Activated CD4-positive, alpha-beta T cell treated with anti-CD3 and anti-CD28 coated beads, Interleukin-2, amount 50 U/mL, for 24 hours (primary cell): Measurements from ENCODE around the gene CXCR5.
A peak's percentile ranks its signal among the peaks of the same experiment; 100 is the strongest.

Experiments
- DNase-seq, 2 donors: peaks; one replicate each; pipeline ENCODE4 v3.0.0-alpha.2; 2020; ENCODE audit warnings: low read depth in 1 of 2, low spot score in 1 of 2

CXCR5 gene

DNA sequence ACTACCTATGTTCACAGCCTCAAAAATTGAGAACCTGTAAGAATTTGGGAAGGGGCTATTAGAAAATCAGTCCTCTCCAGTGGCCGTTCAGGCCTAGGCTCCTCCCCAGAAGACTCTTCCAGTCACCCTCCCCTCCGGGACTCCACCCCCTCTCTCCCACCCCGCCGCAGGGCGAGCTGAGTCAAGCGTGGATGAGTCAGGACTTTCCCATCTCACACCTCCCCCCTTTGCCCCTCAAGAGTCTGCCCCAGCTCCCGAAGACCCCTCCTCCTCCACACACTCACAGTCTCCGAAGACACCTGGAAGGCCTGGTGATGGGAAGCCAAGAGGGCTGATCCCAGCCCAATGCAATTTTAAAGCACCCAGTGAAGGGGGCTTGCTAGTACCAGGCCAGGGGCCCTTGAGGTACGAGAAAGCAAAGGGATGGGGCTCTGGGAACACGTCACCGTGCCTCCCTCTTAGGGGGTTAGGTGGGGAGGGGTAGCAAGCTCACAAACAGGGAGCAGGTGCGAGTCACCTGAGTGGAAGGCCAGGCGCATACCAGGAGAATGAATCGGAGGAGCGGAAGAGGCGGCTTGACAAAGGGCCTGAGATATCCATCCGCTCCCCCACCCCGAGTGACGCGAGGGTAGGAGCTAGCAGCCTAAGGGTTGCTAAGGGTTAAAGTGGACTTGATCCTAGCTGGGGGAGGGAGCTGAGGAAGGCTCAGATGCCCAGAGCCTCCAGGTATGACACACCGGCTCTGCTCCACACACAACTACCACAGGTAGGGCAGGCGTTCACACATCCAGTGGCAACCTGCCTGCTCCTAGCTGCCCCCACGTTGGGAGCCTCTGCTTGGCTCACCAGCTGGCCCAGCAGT is 28.4 kb downstream of the CXCR5 start:
- peak in 1 of 2 donors; percentile 79 for DNase-seq

DNA sequence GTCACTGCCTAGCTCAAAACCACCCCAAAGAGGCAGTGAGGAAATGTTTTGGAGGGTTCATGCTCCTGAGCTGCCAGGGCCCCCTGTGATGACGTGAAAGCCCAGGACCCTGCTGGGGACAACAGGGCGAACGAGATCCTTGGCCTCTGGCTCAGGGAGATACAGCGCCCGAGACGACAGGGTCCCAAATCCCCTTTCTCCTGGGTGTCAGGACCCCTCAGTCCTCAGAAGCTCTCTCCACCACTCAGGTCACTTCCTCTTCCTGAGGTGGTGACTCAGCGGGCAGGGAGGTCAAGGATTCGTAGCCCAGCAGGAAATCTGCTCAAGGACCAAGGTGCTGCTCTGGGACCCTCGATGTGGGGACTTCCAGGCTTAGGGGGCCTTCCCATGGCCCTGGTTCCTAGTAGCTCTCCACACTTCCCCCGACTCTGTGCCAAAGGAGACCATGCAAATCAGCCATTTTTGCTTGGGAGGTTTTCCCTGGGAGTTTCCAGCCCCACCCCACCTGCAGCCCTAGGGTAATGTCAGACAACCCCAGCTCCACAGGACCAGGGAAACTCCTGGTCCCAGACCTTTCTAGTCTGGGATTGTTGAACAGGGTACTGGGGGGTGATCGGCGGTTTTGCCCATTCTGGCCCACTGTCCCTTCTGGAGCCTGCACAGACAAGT is 29.2 kb downstream of the CXCR5 start:
- no peak for DNase-seq

DNA sequence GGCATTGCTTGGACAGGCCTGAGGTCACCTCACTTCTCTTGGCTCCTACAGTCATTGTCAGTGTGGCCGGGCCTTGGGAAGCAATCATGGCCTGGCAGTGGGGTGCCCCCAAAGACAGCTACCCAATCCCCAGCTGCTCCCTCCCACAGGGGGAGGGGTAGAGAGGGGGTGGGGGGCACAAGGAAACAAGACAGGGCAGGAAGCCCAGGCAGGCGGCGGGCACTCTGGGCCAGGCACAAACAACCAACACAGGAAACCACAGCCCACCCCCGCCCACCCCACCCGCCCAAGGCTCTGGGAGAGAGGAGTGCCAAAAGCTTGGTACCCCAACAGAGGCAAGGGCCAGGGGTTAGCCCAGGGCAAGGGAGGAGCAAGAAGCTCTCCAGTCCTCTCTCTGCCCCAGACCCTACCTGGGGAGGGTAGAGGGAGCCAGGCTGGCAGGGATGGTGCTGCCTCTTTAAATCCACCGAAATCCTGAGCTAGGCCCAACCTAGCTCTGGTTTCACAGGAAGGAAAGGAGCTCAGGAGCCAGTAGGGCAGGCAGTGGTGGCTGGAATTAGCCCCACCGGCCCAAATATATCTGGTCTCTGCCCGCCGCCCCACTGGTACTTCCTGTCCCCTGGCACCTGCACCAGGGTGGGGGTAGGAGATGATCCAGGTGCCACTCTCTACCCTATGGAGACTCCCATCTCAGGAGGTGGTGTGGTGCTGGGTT is 29.9 kb downstream of the CXCR5 start:
- no peak for DNase-seq

DNA sequence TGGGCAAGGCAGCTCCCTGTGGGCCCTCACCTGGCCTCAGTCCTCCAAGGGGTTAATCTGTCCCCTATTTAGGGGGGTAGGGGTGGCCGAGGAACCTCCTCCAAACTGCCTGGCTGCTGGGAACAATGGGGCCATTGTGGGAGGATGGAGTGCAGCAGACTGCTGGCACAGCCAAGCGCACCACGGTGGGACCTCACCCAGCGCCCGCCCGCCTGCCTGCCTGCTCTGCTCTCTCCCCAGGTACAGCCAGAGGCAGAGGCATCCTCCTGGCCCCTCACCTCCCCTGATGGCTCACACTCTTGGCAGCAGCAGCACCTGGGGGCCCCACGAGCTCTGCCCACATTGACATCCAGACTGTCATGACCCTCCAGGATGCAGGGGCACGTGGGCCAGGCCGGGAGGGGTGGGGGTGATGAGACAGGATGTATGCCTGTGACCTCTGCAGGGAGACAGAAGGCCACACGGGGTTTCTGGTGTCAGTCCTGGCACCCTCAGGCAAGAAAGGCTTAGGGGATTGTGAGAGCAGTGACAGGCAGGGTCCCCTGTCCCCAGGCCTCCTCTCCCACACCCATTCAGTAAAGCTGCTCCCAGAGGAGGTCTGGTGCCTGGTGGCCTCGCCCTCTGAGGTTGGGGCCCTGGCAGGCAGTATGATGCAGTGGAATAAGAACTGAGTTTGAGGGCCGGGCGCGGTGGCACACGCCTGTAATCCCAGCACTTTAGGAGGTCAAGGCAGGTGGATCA is 30.7 kb downstream of the CXCR5 start:
- peak in 1 of 2 donors; percentile 43 for DNase-seq

DNA sequence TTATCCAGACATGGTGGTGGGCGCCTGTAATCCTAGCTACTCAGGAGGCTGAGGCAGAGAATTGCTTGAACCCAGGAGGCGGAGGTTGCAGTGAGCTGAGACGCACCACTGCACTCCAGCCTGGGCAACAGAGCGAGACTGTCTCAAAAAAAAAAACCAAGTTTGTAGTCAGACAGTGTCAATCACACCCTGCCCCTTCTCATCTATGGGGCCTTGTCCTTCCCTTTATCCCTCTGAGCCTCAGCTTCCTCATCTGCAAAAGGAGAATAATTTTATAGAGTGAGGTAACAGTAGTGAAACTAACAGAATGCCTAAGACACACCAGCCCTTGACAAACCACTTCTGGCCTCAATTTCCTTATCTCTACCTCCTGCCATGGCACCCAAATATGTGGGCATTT is 31.3 kb downstream of the CXCR5 start:
- DNase-seq = no peak

DNA sequence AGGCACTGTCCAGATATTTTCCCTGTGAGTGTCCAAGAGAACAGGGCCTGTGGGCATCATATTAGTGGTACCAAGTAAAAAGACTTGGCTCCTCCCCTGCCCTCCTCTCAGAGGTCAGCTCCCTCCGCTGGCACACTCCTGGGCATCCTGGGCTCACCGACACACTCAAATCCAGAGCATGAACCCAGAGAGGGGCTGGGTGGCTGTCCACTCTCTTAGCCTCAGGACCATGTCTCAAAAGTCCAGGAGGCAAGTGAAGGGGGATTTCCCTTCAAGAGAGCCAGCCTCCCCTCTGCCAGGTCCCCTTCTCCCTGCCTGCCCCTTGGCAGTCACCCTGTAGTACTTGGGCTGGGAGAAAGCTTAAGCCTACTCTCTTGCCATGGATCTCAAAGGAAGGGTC is 31.7 kb downstream of the CXCR5 start:
- no peak for DNase-seq

DNA sequence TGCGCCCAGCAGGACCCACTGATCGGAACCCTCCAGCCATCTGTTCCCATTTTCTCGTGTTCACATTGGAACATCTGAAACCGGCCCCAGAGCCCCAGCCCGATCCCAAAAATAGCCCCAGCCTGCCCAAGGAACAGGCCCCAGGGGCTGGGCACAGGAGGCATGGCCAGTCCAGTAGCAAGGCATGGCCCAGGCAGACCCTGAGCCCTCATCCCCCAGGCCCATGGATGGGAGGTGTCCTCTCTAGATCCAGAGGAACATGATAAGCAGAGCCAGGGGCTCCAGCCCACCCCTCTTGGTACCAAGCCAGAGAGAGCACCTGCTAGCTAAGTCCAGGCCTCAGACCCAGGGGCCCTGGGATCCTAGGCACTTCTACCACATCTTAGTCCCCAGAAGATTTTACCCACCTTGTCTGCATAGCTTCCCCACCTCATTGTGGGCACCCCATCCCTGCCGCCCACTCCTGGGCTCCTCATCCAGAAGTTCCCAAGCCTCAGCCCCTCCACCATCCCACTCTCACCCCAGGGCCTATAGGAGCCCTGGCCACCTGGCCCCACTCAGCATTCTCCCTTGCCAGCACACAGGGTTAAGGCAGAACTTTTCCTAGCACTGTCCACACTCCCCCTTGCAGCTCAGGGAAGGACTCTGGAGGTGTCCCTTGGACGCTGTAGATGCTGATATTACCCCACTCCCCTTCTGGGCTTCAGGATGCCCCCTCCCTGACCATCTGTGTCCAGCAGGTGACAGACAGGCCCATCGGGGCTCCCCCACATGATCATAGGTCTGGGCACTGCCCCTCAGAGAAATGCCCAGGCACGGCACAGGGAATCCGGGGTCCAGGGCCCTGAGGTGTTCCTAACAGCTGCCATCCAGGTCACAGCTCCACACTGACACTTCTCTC is 32.5 kb downstream of the CXCR5 start:
- DNase-seq = no peak

DNA sequence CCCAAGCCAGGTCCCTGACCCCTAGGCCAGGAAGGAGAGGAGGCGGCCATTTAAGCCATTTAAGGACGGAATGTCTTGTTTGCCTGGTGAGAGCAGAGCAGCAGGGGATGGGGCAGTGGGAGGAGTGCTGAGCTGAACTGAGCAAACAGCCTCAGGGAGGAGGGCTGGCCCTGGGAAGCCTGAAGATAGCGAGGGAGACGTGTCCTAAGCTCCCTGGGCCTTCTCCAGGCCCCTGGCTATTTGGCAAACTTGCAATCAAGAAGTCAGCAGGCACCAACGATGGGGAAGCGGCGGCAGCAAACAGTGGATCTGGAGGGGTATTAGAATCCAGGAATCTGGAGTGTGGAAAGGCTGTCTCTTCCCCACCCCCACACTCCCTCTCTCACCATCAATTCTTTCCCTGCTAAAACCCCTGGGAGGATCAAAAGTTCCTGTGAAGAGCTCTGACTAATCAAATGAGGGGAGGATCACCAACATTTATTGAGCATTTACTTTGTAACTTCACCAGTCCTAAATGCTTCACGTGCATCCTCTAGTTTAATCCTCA is 33.2 kb downstream of the CXCR5 start:
- DNase-seq = no peak

DNA sequence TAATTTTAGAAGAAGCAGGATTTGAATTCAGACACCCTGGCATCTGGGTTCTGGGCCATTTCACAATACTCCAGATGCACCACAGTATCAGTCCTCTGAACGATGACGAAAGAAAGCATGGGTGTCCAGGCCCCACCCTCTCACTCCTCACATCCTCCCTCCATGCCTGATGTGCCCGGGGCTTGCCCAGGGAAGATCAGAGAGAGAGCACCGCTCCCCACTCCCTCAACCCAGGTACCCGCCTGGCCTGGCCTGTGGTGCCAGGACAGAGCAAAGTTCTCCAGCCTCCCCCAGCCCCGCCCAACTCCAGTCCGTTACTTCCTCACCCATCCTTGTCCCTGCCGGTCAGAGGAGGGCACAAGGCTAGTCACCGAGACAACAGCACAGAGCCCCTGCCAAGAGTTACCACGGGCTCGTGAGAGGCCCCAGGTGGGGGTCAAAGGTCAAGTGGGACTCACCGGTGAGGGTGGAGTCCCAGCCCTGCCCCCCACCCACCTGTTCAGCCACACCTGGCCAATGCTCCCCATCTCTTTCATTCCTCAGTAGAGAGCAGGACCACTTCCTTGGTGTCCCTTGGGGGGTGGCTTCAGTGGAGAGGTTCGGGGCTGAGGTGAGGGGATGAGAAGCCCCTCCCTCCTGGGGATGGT is 33.9 kb downstream of the CXCR5 start:
- no peak for DNase-seq

DNA sequence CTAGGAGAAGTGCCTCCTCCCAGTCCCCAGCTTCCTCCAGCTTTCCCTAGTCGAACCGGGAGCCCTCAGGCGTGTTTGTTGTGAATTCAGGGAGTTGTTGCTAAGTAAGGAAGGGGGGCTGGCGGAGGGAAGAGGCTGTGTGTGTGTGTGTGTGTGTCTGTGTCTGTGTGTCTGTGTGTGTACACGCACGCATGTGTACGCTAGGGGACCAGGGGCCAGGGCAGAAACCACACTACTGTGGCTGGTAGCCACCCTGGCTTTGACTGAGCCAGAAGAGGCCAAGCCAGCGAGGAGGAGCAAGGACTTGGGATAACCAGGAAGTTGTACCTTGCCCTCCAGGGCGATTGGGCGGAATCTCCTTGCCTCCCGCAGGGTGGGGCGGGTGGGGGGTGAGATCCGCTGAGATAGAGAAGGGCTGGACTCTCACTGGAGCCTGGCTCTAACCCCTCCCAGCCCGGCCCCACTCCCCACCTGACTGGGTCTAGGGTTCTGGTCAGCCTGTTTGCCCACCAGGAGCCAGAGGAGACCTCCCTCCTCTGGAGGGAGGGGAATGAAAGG is 34.5 kb downstream of the CXCR5 start:
- no peak for DNase-seq

DNA sequence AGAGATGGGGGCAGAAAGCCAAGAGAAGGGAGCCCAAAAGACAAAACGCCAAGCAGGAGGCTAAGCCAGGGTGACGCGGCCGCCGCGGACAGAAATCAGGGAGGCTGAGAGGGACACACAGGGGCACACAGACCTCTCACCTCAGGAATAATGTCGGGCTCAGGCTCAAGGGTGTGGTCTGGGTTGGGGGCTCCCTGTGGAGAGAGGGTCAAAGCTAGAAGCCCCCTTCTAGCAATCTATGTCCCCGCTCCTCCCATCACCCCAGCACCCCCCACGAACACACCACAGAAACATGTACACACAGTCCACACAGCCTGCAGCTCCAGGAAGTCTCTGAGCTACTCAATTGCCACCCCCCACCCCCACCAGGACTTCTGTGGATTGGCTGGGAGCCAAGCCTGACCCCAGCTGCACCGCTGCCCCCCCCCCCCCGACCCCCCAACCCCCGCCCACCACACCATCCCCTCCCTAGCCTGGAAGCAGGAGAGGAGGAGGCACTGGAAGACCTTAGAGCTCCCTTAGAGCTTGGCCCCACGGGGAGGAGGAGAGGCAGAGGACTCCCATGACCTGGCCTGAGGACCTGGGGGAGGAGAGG is 35.1 kb downstream of the CXCR5 start:
- DNase-seq = no peak

DNA sequence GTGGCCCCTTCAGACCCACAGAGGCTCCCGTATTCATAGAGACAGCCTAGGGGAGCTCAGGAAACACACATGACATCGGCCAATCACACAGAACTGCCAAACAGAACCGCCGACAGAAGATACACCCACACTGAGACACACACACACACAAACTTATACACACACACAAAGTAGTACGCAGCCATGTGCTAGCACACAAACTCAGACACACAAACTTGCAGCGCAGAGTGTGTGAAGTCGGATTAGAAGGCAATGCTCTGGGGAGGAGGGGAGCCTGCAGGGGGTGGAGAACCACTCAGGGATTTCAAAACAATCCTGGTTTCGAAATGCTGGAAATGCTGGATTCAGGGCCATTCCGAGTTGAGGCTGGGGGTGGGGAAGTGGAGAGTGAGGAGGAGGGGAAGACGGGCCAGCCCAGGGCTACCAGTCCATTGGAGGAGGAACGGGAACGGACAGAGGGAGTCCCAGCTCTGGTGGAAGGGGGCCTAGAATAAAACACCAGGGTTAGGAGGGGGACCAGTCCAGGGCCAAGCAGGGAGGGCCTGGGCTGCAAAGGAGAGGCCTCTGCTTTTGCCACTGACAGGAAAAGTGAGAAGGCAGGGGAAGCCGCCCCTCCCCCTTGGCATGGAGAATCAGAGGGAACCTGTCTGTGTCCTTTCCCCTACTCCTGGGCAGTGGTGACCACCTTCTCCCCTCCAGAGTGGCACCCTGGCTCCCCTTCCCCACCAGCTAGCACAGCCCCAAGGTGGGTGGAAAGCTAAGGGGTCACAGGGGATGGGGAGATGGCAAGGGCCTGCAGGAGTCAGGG is 37.6 kb downstream of the CXCR5 start:
- DNase-seq = no peak

DNA sequence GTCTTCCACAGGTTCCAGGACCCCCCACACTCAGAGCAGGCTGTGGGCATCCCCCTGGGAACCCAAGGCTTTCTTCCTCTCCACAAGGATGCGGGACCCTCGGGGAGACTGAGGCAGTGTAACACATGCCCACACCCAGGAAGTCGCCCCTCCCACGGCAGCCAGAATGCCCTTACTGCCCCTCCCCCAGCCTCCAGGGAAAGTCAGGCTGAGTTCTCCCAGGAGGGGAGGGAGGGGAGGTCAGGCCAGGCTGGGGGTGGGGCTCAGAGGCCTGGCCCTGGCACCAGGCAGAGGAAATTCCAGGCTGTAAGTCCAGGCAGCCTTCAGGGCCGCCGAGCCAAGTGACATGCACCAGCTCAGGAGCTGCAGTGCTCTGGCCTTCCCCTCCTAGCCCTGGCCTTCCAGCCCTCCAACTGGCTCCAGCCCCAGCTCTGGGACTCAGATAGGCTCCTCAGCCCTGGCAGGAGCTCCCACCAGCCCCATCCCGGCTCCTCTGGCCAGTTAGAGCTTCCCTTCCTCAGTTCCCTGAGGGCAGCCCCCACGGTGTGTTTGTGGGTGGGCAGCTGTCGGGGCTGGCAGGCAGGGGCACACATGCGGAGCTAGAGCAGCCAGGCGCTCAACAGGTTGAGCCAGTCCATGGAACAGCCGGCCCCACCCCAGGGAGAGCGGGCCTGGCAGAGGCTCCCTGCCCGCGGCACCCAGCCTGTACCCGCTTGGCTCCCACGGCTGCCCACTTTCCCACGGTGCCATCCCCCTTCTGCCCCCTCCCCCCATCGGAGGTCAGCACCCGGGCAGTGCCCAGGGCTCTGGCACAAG is 38.4 kb downstream of the CXCR5 start:
- DNase-seq = no peak

DNA sequence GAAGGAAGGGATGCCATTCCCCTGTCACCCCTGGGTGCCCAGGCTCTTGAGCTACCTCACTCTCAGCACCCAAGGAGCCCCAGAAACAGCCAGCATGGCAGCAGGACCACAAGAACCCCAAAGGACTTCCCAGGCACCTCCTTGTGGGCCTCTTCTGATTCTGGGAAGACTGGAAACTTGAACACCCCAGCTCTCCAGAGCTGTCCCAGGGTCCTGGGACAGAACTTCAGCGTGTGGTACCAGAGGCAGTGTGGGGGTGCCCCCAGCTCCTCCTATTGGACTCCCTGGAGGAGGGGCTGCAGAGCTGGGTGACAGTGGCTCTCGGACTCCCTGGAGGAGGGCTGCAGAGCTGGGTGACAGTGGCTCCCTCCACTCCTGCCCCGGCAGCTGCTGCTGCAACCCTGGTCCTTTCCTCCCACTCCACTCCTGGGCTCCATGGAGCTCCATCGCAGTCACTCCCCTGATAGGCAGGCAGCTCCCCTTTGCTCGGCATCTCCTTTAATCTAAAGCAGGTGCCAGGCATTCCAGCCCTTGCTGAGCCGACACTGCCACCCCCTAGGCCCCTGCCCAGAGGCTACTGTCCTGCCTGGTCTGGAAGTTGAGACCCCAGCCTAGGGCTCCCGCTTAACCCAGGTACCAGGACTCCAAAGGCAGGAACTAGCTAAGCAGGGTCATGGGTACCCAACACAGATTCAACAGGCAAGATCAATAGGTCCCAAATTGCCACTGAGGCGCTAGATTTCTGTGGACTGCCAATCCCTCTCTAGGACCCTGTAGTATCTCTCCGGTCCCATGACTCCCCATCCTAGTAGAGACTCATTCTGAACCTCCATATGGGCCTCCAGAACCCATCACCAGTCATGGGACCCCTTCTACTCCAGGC is 39.3 kb downstream of the CXCR5 start:
- no peak for DNase-seq

DNA sequence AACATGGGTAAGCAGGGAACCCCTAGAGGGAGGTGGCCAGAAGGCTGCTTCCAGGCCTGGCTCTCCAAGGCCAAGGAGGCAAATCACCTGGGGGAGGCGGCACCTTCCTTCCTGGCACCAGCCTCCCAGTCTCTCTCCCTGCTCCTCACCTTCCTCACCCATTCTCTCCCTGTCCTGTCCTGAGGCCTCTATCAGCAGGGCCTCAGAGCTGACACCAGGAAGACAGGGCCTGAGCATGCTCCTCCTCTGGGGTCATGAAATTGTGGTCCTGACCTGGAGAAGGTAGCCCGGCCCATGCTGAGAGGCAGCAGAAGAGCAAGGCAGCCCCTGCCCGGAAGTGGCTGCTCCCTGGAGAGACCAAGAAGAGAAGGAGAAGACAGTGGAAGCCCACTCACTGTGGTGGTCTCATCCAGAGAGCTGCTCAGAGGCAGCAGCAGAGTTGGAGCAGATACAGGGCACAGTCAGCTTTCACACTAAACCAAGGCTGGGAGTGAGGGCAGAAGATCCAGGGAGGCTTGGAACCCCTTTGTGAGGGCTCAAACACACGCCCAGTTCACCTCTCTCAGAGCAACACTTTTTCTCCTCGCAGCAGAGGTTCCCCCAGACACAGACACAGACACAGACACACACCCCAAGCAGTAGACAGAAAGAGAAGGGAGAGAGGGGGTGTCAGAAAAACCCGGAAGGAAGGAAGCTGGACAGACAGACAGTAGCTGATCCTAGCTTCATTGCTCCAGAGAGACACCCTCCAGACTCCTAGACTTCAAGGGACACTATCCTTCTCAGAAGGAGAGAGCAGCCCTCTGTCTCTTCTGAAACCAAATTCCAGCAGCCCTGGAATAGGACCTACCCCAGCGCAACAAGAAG is 40.3 kb downstream of the CXCR5 start:
- no peak for DNase-seq
